Panc1 (cell line): Measurements from ENCODE around the gene ASPA. TPM values are rescaled to one million over a fixed set of nuclear protein-coding genes. Genes with fewer than 3 reads are reported as not detected.
"Not testable (repeated sequence)": the region's sequence is repeated elsewhere in the genome, so short reads cannot be mapped to it uniquely, and the experiment has no call there.

Experiments used
- ATAC-seq: fragments of 200-7000 bp; cut with Tn5 transposase; 2 replicates; pipeline ENCODE4 v1.9.1; 2020; ENCODE audit warnings: mild to moderate bottlenecking, moderate library complexity
- BruUV-seq: library from RNA; stranded (reverse); fragments of 400-500 nt; replicated peaks from 2 replicates; lab custom pipeline; 2021; lab: Mats Ljungman, UMichigan
- CTCF ChIA-PET: fragments of 300-600 bp; sonication (Branson Sonifier 250); formaldehyde crosslinking; loops from one replicate; lab custom pipeline; 2022; ENCODE audit warnings: antibody characterized with exemption; lab: Charles Lee
- POLR2A ChIA-PET: fragments of 300-600 bp; sonication (Branson Sonifier 250); formaldehyde crosslinking; loops from one replicate; lab custom pipeline; 2022; ENCODE audit warnings: antibody characterized with exemption; lab: Charles Lee
- DNase-seq: peaks from one replicate; pipeline ENCODE4 v3.0.0-alpha.2; 2010; ENCODE audit warnings: low read depth, low spot score
- H3K27ac ChIP-seq: 2 replicates; pipeline ENCODE4 v1.5.1; 2011; ENCODE audit warnings: mild to moderate bottlenecking, low read length, inconsistent platforms
- H3K27me3 ChIP-seq: fragments of 200-500 bp; sonication (Bioruptor generic); 2 replicates; pipeline ENCODE4 v1.6.0; 2014; ENCODE audit warnings: low read length, inconsistent platforms; ENCODE audit not compliant: control insufficient read depth, insufficient read depth
- H3K36me3 ChIP-seq: fragments of 200-500 bp; sonication (Bioruptor generic); 2 replicates; pipeline ENCODE4 v1.5.1; 2014; ENCODE audit warnings: inconsistent platforms, mild to moderate bottlenecking, low read length, moderate library complexity; ENCODE audit not compliant: control insufficient read depth, insufficient read depth
- H3K4me1 ChIP-seq: 2 replicates; pipeline ENCODE4 v1.5.1; 2011; ENCODE audit warnings: inconsistent platforms, mild to moderate bottlenecking, low read length, moderate library complexity; ENCODE audit not compliant: control insufficient read depth, insufficient read depth
- H3K4me3 ChIP-seq, 2 experiments: 2 replicates each; pipeline ENCODE4 v1.5.1; 2011 to 2012; ENCODE audit warnings: low read depth in 2 of 2, low read length in 2 of 2, mild to moderate bottlenecking in 2 of 2, inconsistent platforms in 1 of 2, moderate library complexity in 1 of 2
- H3K9me3 ChIP-seq: fragments of 200-500 bp; sonication (Bioruptor generic); 2 replicates; pipeline ENCODE4 v1.5.1; 2014; ENCODE audit warnings: low read depth, mild to moderate bottlenecking, inconsistent platforms, low read length, moderate library complexity; ENCODE audit not compliant: control insufficient read depth, insufficient read depth
- CTCF ChIP-seq: fragments of 450-650 bp; IDR thresholded peaks from 2 replicates; pipeline ENCODE4 v1.5.1; 2017; ENCODE audit warnings: mild to moderate bottlenecking
- POLR2AphosphoS5 ChIP-seq: IDR thresholded peaks from 2 replicates; pipeline ENCODE4 v1.6.1; 2012; ENCODE audit warnings: mild to moderate bottlenecking, low read depth, low read length, moderate library complexity
- REST ChIP-seq, 2 experiments: IDR thresholded peaks; 2 replicates each; pipeline ENCODE4 v1.6.1; 2011 to 2012; ENCODE audit warnings: low read depth in 2 of 2, control low read depth in 1 of 2, low read length in 1 of 2, mild to moderate bottlenecking in 1 of 2, moderate library complexity in 1 of 2; ENCODE audit not compliant: insufficient read depth in 1 of 2
- SIN3A ChIP-seq: IDR thresholded peaks from 2 replicates; pipeline ENCODE4 v1.6.1; 2012; ENCODE audit warnings: low read depth, mild to moderate bottlenecking, low read length, moderate library complexity, borderline replicate concordance; ENCODE audit not compliant: insufficient read depth
- TCF7L2 ChIP-seq: IDR thresholded peaks from 2 replicates; pipeline ENCODE4 v1.6.1; 2011; ENCODE audit warnings: mild to moderate bottlenecking, low read depth, low read length, inconsistent platforms
- in situ Hi-C: cut with HindIII; loops from 2 replicates; pipeline ENCODE4 v1.10.0; 2016; ENCODE audit warnings: low sequenced_read_pairs, low pct_unique_long_range_greater_than_20kb
- intact Hi-C: fragments of 100-400 bp; cut with micrococcal nuclease; formaldehyde crosslinking; loops from one replicate; pipeline ENCODE4 v1.10.0; 2022; ENCODE audit not compliant: unreplicated experiment
- total RNA-seq: library from RNA; stranded (reverse); gene quantifications from one replicate; pipeline ENCODE4 v1.2.1, GENCODE V29; 2021; ENCODE audit not compliant: unreplicated experiment

Gene ASPA
- total RNA-seq, 1 experiment from 2014 or later, result not detected

GRCh38 chr17:3513305-3514035 lies 37.7 kb downstream of the ASPA start:
- in situ Hi-C loops, result no loop called here
- POLR2A ChIA-PET, result no interaction called here

GRCh38 chr17:3514167-3514566 lies 38.4 kb downstream of the ASPA start:
- H3K4me3 ChIP-seq, H3K9me3 ChIP-seq, H3K36me3 ChIP-seq, H3K27me3 ChIP-seq, DNase-seq, H3K4me1 ChIP-seq, H3K27ac ChIP-seq, in situ Hi-C loops, POLR2A ChIA-PET, BruUV-seq, intact Hi-C loops, ATAC-seq: not testable (repeated sequence)
- CTCF ChIA-PET, result interaction anchor here (0.6 kb wide), 1 partner anchor 21 kb away, joined by 11 read pairs; no protein-coding TSS in a partner anchor

More at GRCh38 chr17:3513305-3514035, 37.7 kb downstream of the ASPA start:
- CTCF ChIA-PET, result no interaction called here
- H3K4me1 ChIP-seq, result no peaks in the 10 kb centered on the region
- H3K27me3 ChIP-seq, result no peaks in the 10 kb centered on the region
- intact Hi-C loops, result no loop called here
- no peak for TF ChIP-seq CTCF
- no peak for TF ChIP-seq REST (IDR thresholded peaks at IDR 0.05; ENCODE audit: insufficient read depth in 1 of 2, low read depth in 2 of 2, low read length in 1 of 2)
- TF ChIP-seq TCF7L2, result no peak
- TF ChIP-seq POLR2AphosphoS5, result no peak
- no peak for TF ChIP-seq SIN3A
- H3K9me3 ChIP-seq, result no peaks in the 10 kb centered on the region
- BruUV-seq, result no TSS peak
- no peaks in the 10 kb centered on the region for H3K36me3 ChIP-seq
- H3K27ac ChIP-seq, result no peak overlapping the region
- no peak for ATAC-seq
- no peak overlapping the region for H3K4me3 ChIP-seq
- no peak for DNase-seq

GRCh38 chr17:3514873-3515272 lies 39.1 kb downstream of the ASPA start:
- Histone ChIP-seq H3K27me3 (no peaks in the 10 kb centered on the region), H3K4me1 (no peaks in the 10 kb centered on the region), H3K9me3 (no peaks in the 10 kb centered on the region), H3K4me3 (no peak overlapping the region), H3K36me3 (no peaks in the 10 kb centered on the region), H3K27ac (no peak overlapping the region)
- ATAC-seq (no peak), DNase-seq (no peak)
- POLR2A ChIA-PET, result no interaction called here
- CTCF ChIA-PET, result interaction anchor here (0.6 kb wide), 1 partner anchor 20 kb away, joined by 11 read pairs; no protein-coding TSS in a partner anchor
- no peak for TF ChIP-seq CTCF
- intact Hi-C loops, result no loop called here
- in situ Hi-C loops, result no loop called here
- BruUV-seq, result no TSS peak

- DNase-seq, H3K4me1 ChIP-seq, intact Hi-C loops, H3K36me3 ChIP-seq, H3K4me3 ChIP-seq, CTCF ChIA-PET, ATAC-seq, H3K27ac ChIP-seq, BruUV-seq, in situ Hi-C loops, H3K9me3 ChIP-seq, POLR2A ChIA-PET, H3K27me3 ChIP-seq: not testable (repeated sequence)
These were observed 43.7 kb downstream of the ASPA start for GRCh38 chr17:3519472-3519871.
